ENCODE data around the gene PIGZ. TPM values are rescaled to one million over a fixed set of nuclear protein-coding genes. Genes with fewer than 3 reads are reported as not detected.
"Not testable (repeated sequence)": the region's sequence is repeated elsewhere in the genome, so short reads cannot be mapped to it uniquely, and the experiment has no call there.

PIGZ gene
- total RNA-seq, 4 donors from 2014 or later = 2.3 to 8.0 (median 4.4) TPM

DNA sequence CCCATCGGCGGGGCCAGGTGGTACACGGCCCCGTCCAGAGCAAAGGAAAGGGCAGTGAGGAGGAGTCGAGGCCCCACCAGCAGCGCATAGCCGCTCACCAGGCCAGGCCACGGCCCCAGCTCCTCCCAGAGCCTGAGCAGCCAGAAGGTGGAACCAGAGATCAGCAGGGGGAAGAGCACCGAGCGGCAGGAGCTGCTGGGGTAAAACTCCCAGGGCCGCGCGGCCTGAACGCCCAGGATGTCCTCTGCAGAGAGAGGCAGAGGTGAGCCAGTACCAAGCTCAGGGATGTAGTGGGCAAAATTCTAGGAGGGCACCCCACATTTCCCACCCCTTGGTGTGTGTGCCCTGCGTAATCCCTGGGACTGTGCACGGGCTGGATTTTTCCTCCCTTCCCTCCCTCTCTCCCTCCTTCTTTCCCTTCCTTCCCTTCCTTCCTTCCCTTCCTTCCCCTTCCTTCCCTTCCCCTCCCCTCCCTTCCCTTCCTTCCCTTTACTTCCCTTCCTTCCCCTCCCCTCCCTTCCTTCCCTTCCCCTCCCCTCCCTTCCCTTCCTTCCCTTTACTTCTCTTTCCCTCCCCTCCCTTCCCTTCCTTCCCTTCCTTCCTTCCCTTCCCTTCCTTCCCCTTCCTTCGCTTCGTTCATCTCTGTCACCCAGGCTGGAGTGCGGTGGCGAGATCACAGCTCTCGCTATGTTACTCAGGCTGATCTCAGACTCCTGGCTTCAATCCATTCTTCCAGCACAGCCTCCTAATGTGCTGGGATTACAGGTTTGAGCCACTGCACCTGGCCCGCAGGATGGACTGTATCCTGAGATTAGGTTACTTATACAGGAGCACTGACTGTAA, 20.0 kb downstream of the PIGZ start:
- intact Hi-C loops (cut with DNase I; ENCODE audit: low total_unique reads) = no loop called here
- H3K4me3 ChIP-seq (ENCODE audit: low read depth, poor library complexity, severe bottlenecking) = no peak overlapping the region
- no peak for DNase-seq (ENCODE audit: low spot score in 2 of 2)
- TF ChIP-seq POLR2A (IDR thresholded peaks at IDR 0.05) = no peak
- no peak for TF ChIP-seq CTCF (IDR thresholded peaks at IDR 0.05)
- WGBS, 2 donors = 59 to 60% methylated on average over 15 to 22 of the region's 22 CpGs

- DNase-seq (ENCODE audit: low spot score in 2 of 2) = peak in 1 of 2 donors; percentile 72
- 74 to 80% methylated on average over 27 to 28 of the region's 28 CpGs for WGBS, 2 donors
- no peak overlapping the region for H3K4me3 ChIP-seq (ENCODE audit: low read depth, poor library complexity, severe bottlenecking)
- intact Hi-C loops (cut with DNase I; ENCODE audit: low total_unique reads) = no loop called here
- TF ChIP-seq POLR2A (IDR thresholded peaks at IDR 0.05) = no peak
- TF ChIP-seq CTCF (IDR thresholded peaks at IDR 0.05) = no peak
Measured at GRCh38 chr3:196947860-196948441, 20.7 kb downstream of the PIGZ start.

GRCh38 chr3:196947136-196947859, 21.3 kb downstream of the PIGZ start:
- 78 to 79% methylated on average over 10 of the region's 10 CpGs for WGBS, 2 donors
- TF ChIP-seq POLR2A (IDR thresholded peaks at IDR 0.05) (no peak), CTCF (IDR thresholded peaks at IDR 0.05) (no peak)
- peak in 1 of 2 donors; percentile 66 for DNase-seq (ENCODE audit: low spot score in 2 of 2)
- intact Hi-C loops (cut with DNase I; ENCODE audit: low total_unique reads) = no loop called here
- no peak overlapping the region for H3K4me3 ChIP-seq (ENCODE audit: low read depth, poor library complexity, severe bottlenecking)

DNA sequence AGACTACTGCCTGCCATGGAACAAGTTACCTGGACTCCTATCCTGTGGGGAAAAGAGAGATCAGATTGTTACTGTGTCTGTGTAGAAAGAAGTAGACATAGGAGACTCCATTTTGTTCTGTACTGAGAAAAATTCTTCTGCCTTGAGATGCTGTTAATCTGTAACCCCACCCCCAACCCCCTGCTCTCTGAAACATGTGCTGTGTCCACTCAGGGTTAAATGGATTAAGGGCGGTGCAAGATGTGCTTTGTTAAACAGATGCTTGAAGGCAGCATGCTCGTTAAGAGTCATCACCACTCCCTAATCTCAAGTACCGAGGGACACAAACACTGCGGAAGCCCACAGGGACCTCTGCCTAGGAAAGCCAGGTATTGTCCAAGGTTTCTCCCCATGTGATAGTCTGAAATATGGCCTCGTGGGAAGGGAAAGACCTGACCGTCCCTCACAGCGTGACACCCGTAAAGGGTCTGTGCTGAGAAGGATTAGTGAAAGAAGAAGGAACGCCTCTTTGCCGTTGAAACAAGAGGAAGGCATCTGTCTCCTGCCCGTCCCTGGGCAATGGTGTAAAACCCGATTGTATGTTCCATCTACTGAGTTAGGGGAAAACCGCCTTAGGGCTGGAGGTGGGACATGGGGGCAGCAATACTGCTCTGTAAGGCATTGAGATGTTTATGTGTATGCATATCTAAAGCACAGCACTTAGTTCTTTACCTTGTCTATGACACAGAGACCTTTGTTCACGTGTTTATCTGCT, 24.4 kb downstream of the PIGZ start:
- intact Hi-C loops (cut with DNase I; ENCODE audit: low total_unique reads); DNase-seq (ENCODE audit: low spot score in 2 of 2); H3K4me3 ChIP-seq (ENCODE audit: low read depth, poor library complexity, severe bottlenecking): not testable (repeated sequence)
- 69 to 75% methylated on average over 14 of the region's 14 CpGs for WGBS, 2 donors

- TF ChIP-seq CTCF (IDR thresholded peaks at IDR 0.05) (no peak), POLR2A (IDR thresholded peaks at IDR 0.05) (no peak)
- intact Hi-C loops (cut with DNase I; ENCODE audit: low total_unique reads) = no loop called here
- 1 to 2% methylated on average over 8 to 13 of the region's 25 CpGs for WGBS, 2 donors
- peak overlapping the region; percentile 100 for H3K4me3 ChIP-seq (ENCODE audit: low read depth, poor library complexity, severe bottlenecking)
- no peak for DNase-seq (ENCODE audit: low spot score in 2 of 2)
Measured at GRCh38 chr3:196942915-196943277, 25.7 kb downstream of the PIGZ start.

Measured in lower leg skin (tissue), 4 donors.